GM19351 (cell line): Measurements from ENCODE around the gene BTK.

Experiments used
- ATAC-seq: cut with Tn5 transposase; IDR thresholded peaks from one replicate; pipeline ENCODE4 v1.9.1; 2021; ENCODE audit warnings: mild to moderate bottlenecking, moderate library complexity; ENCODE audit not compliant: unreplicated experiment

Gene BTK

GRCh38 chrX:101394372-101394771 lies 8.4 kb upstream of the BTK start:
- ATAC-seq: no peak

GRCh38 chrX:101393530-101394305 lies 7.7 kb upstream of the BTK start:
- no peak for ATAC-seq

GRCh38 chrX:101391831-101392230 lies 5.8 kb upstream of the BTK start:
- no peak for ATAC-seq

- peak; percentile 76 for ATAC-seq
Measured at GRCh38 chrX:101390664-101391525, 4.9 kb upstream of the BTK start, which contains the start of gene RPL36A. Gene RPL36A, plus strand, starts transcription at chrX:101391011. Its CDS starts 33 bp downstream, at chrX:101391044.

- no peak for ATAC-seq
Measured at GRCh38 chrX:101388604-101389003, 2.6 kb upstream of the BTK start.

- no peak for ATAC-seq
Measured at GRCh38 chrX:101386542-101386885, 523 bp upstream of the BTK start.

- no peak for ATAC-seq
Measured at GRCh38 chrX:101385026-101385684, 836 bp downstream of the BTK start.

GRCh38 chrX:101383679-101384205 lies 2.2 kb downstream of the BTK start:
- peak; percentile 69 for ATAC-seq

GRCh38 chrX:101377547-101377946 lies 8.4 kb downstream of the BTK start:
- no peak for ATAC-seq

GRCh38 chrX:101370888-101371504 lies 15.0 kb downstream of the BTK start:
- ATAC-seq: peak; percentile 81

- no peak for ATAC-seq
Measured at GRCh38 chrX:101369687-101370086, 16.3 kb downstream of the BTK start.

- ATAC-seq: no peak
Measured at GRCh38 chrX:101368800-101369199, 17.2 kb downstream of the BTK start.

GRCh38 chrX:101365301-101365795 lies 20.6 kb downstream of the BTK start:
- ATAC-seq: no peak

- no peak for ATAC-seq
Measured at GRCh38 chrX:101362757-101363156, 23.2 kb downstream of the BTK start.

GRCh38 chrX:101362116-101362515 lies 23.9 kb downstream of the BTK start:
- no peak for ATAC-seq

- ATAC-seq: no peak
Measured at GRCh38 chrX:101360390-101360789, 25.6 kb downstream of the BTK start.

- ATAC-seq: no peak
Measured at GRCh38 chrX:101359966-101360365, 26.0 kb downstream of the BTK start.

GRCh38 chrX:101357166-101357795 lies 28.7 kb downstream of the BTK start:
- peak; percentile 60 for ATAC-seq

- ATAC-seq: no peak
Measured at GRCh38 chrX:101349193-101349562, 36.8 kb downstream of the BTK start.
